Lung (tissue), 12 donors: ENCODE results near the gene UBLCP1. TPM values are rescaled to one million over a fixed set of nuclear protein-coding genes. Genes with fewer than 3 reads are reported as not detected.
"Not testable (repeated sequence)": the region's sequence is repeated elsewhere in the genome, so short reads cannot be mapped to it uniquely, and the experiment has no call there.

Source experiments
- ATAC-seq: fragments of 200-7000 bp; cut with Tn5 transposase; one replicate; pipeline ENCODE4 v1.9.1; 2020; ENCODE audit warnings: moderate number of reproducible peaks; ENCODE audit not compliant: insufficient read depth, low FRiP score
- DNase-seq, 3 donors: peaks; one replicate each; pipeline ENCODE4 v3.0.0-alpha.2; 2013 to 2017
- H3K27ac ChIP-seq, 2 donors: one replicate each; pipeline ENCODE4 v1.5.1; 2013; ENCODE audit warnings: mild to moderate bottlenecking in 2 of 2, moderate library complexity in 2 of 2, control low read depth in 1 of 2, inconsistent platforms in 1 of 2, low read depth in 1 of 2, low read length in 1 of 2
- H3K27me3 ChIP-seq, 3 donors: one replicate each; pipeline ENCODE4 v1.5.1; 2013; ENCODE audit warnings: low read length in 2 of 3; ENCODE audit not compliant: control insufficient read depth in 3 of 3, insufficient read depth in 3 of 3
- H3K36me3 ChIP-seq, 4 donors: one replicate each; pipeline ENCODE4 v1.5.1; 2013; ENCODE audit warnings: low read length in 4 of 4, mild to moderate bottlenecking in 1 of 4, moderate library complexity in 1 of 4; ENCODE audit not compliant: control insufficient read depth in 4 of 4, insufficient read depth in 4 of 4
- H3K4me1 ChIP-seq, 5 donors: one replicate each; pipeline ENCODE4 v1.5.1; 2013; ENCODE audit warnings: low read length in 5 of 5, mild to moderate bottlenecking in 2 of 5, moderate library complexity in 1 of 5; ENCODE audit not compliant: control insufficient read depth in 5 of 5, insufficient read depth in 5 of 5
- H3K4me3 ChIP-seq: one replicate; pipeline ENCODE4 v1.5.1; 2013; ENCODE audit warnings: mild to moderate bottlenecking, control low read depth, moderate library complexity
- H3K9ac ChIP-seq, 2 donors: one replicate each; pipeline ENCODE4 v1.5.1; 2013; ENCODE audit warnings: low read length in 2 of 2, control low read depth in 1 of 2; ENCODE audit not compliant: insufficient read depth in 1 of 2
- H3K9me3 ChIP-seq, 4 donors: one replicate each; pipeline ENCODE4 v1.5.1; 2013; ENCODE audit warnings: low read length in 3 of 4, mild to moderate bottlenecking in 1 of 4, moderate library complexity in 1 of 4; ENCODE audit not compliant: control insufficient read depth in 4 of 4, insufficient read depth in 3 of 4
- WGBS, 2 donors: extraction: QIAGEN DNeasy Blood & Tissue Kit; methylation state at CpG; one replicate each; pipeline ENCODE4 v1.1.7; 2013; 5-methylcytosine and 5-hydroxymethylcytosine counted together
- polyA plus RNA-seq, 2 donors: library from polyadenylated mRNA; stranded (reverse); fragments of 200-250 nt; gene quantifications; one replicate each; pipeline ENCODE4 v1.2.1, GENCODE V29; 2013
- total RNA-seq, 2 donors: library from RNA; depleted of rRNA in 1 of 2; stranded (reverse); fragments of >200 nt in 1 of 2; gene quantifications; one replicate each; pipeline ENCODE4 v1.2.1, GENCODE V29; 2014 to 2021
- TF ChIP-seq, protein P1 (sequence below): IDR thresholded peaks from 2 replicates; pipeline ENCODE4 v1.5.1; 2012; ENCODE audit warnings: mild to moderate bottlenecking; ENCODE audit errors: control extremely low read depth, extremely low read depth
- donor health status: control.
- donor health status: control.
- donor health status: Bipolar disorder and iron deficiency.
- donor health status: healthy.
- donor health status: DM: yes; HTN: yes; CAD: no.

Gene UBLCP1
- total and polyA plus RNA-seq, 4 donors = 19.0 to 27.4 (median 25.0) TPM

GRCh38 chr5:159263569-159263905 lies 447 bp downstream of the UBLCP1 start:
- TF ChIP-seq, protein P1, sequence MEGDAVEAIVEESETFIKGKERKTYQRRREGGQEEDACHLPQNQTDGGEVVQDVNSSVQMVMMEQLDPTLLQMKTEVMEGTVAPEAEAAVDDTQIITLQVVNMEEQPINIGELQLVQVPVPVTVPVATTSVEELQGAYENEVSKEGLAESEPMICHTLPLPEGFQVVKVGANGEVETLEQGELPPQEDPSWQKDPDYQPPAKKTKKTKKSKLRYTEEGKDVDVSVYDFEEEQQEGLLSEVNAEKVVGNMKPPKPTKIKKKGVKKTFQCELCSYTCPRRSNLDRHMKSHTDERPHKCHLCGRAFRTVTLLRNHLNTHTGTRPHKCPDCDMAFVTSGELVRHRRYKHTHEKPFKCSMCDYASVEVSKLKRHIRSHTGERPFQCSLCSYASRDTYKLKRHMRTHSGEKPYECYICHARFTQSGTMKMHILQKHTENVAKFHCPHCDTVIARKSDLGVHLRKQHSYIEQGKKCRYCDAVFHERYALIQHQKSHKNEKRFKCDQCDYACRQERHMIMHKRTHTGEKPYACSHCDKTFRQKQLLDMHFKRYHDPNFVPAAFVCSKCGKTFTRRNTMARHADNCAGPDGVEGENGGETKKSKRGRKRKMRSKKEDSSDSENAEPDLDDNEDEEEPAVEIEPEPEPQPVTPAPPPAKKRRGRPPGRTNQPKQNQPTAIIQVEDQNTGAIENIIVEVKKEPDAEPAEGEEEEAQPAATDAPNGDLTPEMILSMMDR = no peak
- WGBS, 2 donors = 8 to 10% methylated on average over 10 of the region's 10 CpGs
- Histone ChIP-seq H3K36me3 (peaks cover 0 to 2% (median 0%) of the 10 kb centered on the region in 4 donors), H3K4me1 (peaks cover 2 to 15% (median 4%) of the 10 kb centered on the region in 5 donors), H3K4me3 (peak overlapping the region; percentile 97), H3K9ac (peak overlapping the region; percentile 83), H3K27me3 (no peaks in the 10 kb centered on the region), H3K27ac (peak overlapping the region; percentile 69 to 96), H3K9me3 (no peaks in the 10 kb centered on the region)
- no peak for ATAC-seq
- no peak for DNase-seq

DNA sequence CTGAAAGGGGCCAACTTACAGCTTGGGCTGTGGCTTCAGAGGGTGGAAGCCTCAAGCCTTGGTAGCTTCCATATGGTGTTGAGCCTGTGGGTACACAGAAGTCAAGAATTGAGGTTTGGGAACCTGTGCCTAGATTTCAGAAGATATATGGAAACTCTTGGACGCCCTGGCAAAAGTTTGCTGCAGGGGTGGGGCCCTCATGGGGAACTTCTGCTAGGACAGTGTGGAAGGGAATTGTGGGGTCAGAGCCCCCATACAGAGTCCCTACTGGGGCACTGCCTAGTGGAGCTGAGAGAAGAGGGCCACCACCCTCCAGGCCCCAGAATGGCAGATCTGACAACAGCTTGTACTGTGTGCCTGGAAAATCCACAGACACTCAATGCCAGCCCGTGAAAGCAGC lies 3.7 kb downstream of the UBLCP1 start:
- 95 to 97% methylated on average over 2 of the region's 2 CpGs for WGBS, 2 donors

GRCh38 chr5:159269723-159270122 lies 6.6 kb downstream of the UBLCP1 start:
- WGBS, 2 donors = 71 to 84% methylated on average over 2 of the region's 2 CpGs
- Histone ChIP-seq H3K9me3 (no peaks in the 10 kb centered on the region), H3K4me3 (no peak overlapping the region)

More for the DNA sequence above, 3.7 kb downstream of the UBLCP1 start:
- not testable (repeated sequence) for H3K9ac ChIP-seq, H3K4me3 ChIP-seq, DNase-seq, H3K27ac ChIP-seq, H3K27me3 ChIP-seq, H3K9me3 ChIP-seq, ATAC-seq
- peaks cover 2 to 15% (median 4%) of the 10 kb centered on the region in 5 donors for H3K4me1 ChIP-seq
- peaks cover 0 to 12% (median 3%) of the 10 kb centered on the region in 4 donors for H3K36me3 ChIP-seq

GRCh38 chr5:159273923-159274322 lies 10.8 kb downstream of the UBLCP1 start:
- peak overlapping the region in 1 of 2 donors; percentile 30 for H3K9ac ChIP-seq
- H3K4me1 ChIP-seq = no peaks in the 10 kb centered on the region
- H3K27me3 ChIP-seq = no peaks in the 10 kb centered on the region
- ATAC-seq (no peak), DNase-seq (no peak)
- H3K36me3 ChIP-seq = peaks cover 7 to 14% (median 10%) of the 10 kb centered on the region in 4 donors
- TF ChIP-seq, protein P1 = no peak
- no peak overlapping the region for H3K27ac ChIP-seq
- no peaks in the 10 kb centered on the region for H3K9me3 ChIP-seq
- no peak overlapping the region for H3K4me3 ChIP-seq

More at GRCh38 chr5:159269723-159270122, 6.6 kb downstream of the UBLCP1 start:
- ATAC-seq (no peak), DNase-seq (no peak)
- Histone ChIP-seq H3K36me3 (peaks cover 3 to 12% (median 5%) of the 10 kb centered on the region in 4 donors), H3K27me3 (no peaks in the 10 kb centered on the region), H3K4me1 (peaks cover 0 to under 1% (median 0%) of the 10 kb centered on the region in 5 donors), H3K27ac (no peak overlapping the region), H3K9ac (no peak overlapping the region)
- TF ChIP-seq, protein P1 = no peak
